PC-3 (cell line): ENCODE measurements around the gene GARIN3. TPM values are rescaled to one million over a fixed set of nuclear protein-coding genes. Genes with fewer than 3 reads are reported as not detected.

Experiments
- ATAC-seq: fragments of 200-7000 bp; cut with Tn5 transposase; 2 replicates; pipeline ENCODE4 v1.9.1; 2020; ENCODE audit warnings: mild to moderate bottlenecking, moderate library complexity
- BruUV-seq: library from RNA; stranded (reverse); fragments of 400-500 nt; replicated peaks from 2 replicates; lab custom pipeline; 2021; lab: Mats Ljungman, UMichigan
- CTCF ChIA-PET: fragments of 300-600 bp; sonication (Branson Sonifier 250); formaldehyde crosslinking; loops from one replicate; lab custom pipeline; 2022; ENCODE audit warnings: antibody characterized with exemption; lab: Charles Lee
- POLR2A ChIA-PET: fragments of 300-600 bp; sonication (Branson Sonifier 250); formaldehyde crosslinking; loops from one replicate; lab custom pipeline; 2022; ENCODE audit warnings: antibody characterized with exemption; ENCODE audit not compliant: unreplicated experiment; lab: Charles Lee
- DNase-seq: peaks from one replicate; pipeline ENCODE4 v3.0.0-alpha.2; 2015
- H2AFZ ChIP-seq: fragments of 300-600 bp; sonication (generic); 2 replicates; pipeline ENCODE4 v1.6.0; 2016; ENCODE audit warnings: antibody characterized with exemption, low read length
- H3F3A ChIP-seq: fragments of 300-600 bp; sonication (generic); one replicate; pipeline ENCODE4 v1.6.0; 2017; ENCODE audit warnings: antibody characterized with exemption, low read length, control low read depth, mild to moderate bottlenecking; ENCODE audit not compliant: unreplicated experiment
- H3K27ac ChIP-seq: fragments of 300-600 bp; sonication (generic); 2 replicates; pipeline ENCODE4 v1.5.1; 2016; ENCODE audit warnings: mild to moderate bottlenecking, low read length
- H3K27me3 ChIP-seq: fragments of 300-600 bp; sonication (generic); 2 replicates; pipeline ENCODE4 v1.6.1; 2016; ENCODE audit warnings: low read length, mixed read lengths
- H3K36me3 ChIP-seq: fragments of 300-600 bp; sonication (generic); 2 replicates; pipeline ENCODE4 v1.6.1; 2016; ENCODE audit warnings: low read depth, mixed run types, low read length, mixed read lengths
- H3K4me1 ChIP-seq: fragments of 300-600 bp; sonication (generic); 2 replicates; pipeline ENCODE4 v1.5.1; 2016; ENCODE audit warnings: low read length; ENCODE audit not compliant: insufficient read depth
- H3K4me2 ChIP-seq: fragments of 300-600 bp; sonication (generic); 2 replicates; pipeline ENCODE4 v1.6.0; 2016; ENCODE audit warnings: low read length
- H3K4me3 ChIP-seq: fragments of 300-600 bp; sonication (generic); 2 replicates; pipeline ENCODE4 v1.5.1; 2016; ENCODE audit warnings: mild to moderate bottlenecking, low read length, mixed read lengths
- H3K79me2 ChIP-seq: fragments of 300-600 bp; sonication (generic); 2 replicates; pipeline ENCODE4 v1.6.1; 2017; ENCODE audit warnings: low read length, mixed read lengths
- H3K9ac ChIP-seq: fragments of 300-600 bp; sonication (generic); 2 replicates; pipeline ENCODE4 v1.6.0; 2016; ENCODE audit warnings: mild to moderate bottlenecking, low read length
- H3K9me2 ChIP-seq: fragments of 300-600 bp; sonication (generic); replicated peaks from 2 replicates; pipeline ENCODE4 v1.6.1; 2016; ENCODE audit warnings: mixed run types, low read length, mixed read lengths
- H3K9me3 ChIP-seq: fragments of 300-600 bp; sonication (generic); 2 replicates; pipeline ENCODE4 v1.6.1; 2016; ENCODE audit warnings: low read length, mixed read lengths
- H4K20me1 ChIP-seq: fragments of 300-600 bp; sonication (generic); 2 replicates; pipeline ENCODE4 v1.6.1; 2016; ENCODE audit warnings: low read length, mixed read lengths
- EZH2 ChIP-seq: fragments of 300-600 bp; sonication (generic); IDR thresholded peaks from one replicate; pipeline ENCODE4 v1.6.1; 2017; ENCODE audit warnings: antibody characterized with exemption, mild to moderate bottlenecking, low read length; ENCODE audit not compliant: unreplicated experiment
- EZH2phosphoT487 ChIP-seq: fragments of 300-600 bp; sonication (generic); IDR thresholded peaks from 2 replicates; pipeline ENCODE4 v1.6.1; 2018; ENCODE audit warnings: mild to moderate bottlenecking, antibody characterized with exemption, low read length, borderline replicate concordance
- intact Hi-C: fragments of 100-400 bp; cut with micrococcal nuclease; formaldehyde crosslinking; loops from 2 replicates; pipeline ENCODE4 v1.9.0; 2023
- total RNA-seq: library from RNA; depleted of rRNA; stranded (reverse); fragments of >200 nt; gene quantifications from 2 replicates; pipeline ENCODE4 v1.2.3, GENCODE V29; 2014
- TF ChIP-seq, protein P1 (sequence below): fragments of 300-600 bp; sonication (generic); conservative IDR thresholded peaks from 2 replicates; pipeline ENCODE4 v1.5.1; 2017; ENCODE audit warnings: antibody characterized with exemption, low read depth, mild to moderate bottlenecking, low read length

The GARIN3 gene
- total RNA-seq, 1 experiment from 2014 or later: not detected

GRCh38 chr5:157167214-157167621, 1.2 kb upstream of the GARIN3 start:
- intact Hi-C loops: no loop called here
- H3K9me3 ChIP-seq: no peaks in the 10 kb centered on the region
- H3K4me3 ChIP-seq: no peak overlapping the region
- no peaks in the 10 kb centered on the region for H3F3A ChIP-seq
- H3K27me3 ChIP-seq: peaks cover 85% of the 10 kb centered on the region
- no peaks in the 10 kb centered on the region for H3K79me2 ChIP-seq
- DNase-seq: no peak
- H3K9ac ChIP-seq: no peak overlapping the region
- H3K4me1 ChIP-seq: no peaks in the 10 kb centered on the region
- no peak for ATAC-seq
- no peaks in the 10 kb centered on the region for H4K20me1 ChIP-seq
- no peaks in the 10 kb centered on the region for H3K9me2 ChIP-seq
- H3K4me2 ChIP-seq: no peak overlapping the region
- no peak for TF ChIP-seq EZH2
- no peak for TF ChIP-seq EZH2phosphoT487
- TF ChIP-seq, protein P1, sequence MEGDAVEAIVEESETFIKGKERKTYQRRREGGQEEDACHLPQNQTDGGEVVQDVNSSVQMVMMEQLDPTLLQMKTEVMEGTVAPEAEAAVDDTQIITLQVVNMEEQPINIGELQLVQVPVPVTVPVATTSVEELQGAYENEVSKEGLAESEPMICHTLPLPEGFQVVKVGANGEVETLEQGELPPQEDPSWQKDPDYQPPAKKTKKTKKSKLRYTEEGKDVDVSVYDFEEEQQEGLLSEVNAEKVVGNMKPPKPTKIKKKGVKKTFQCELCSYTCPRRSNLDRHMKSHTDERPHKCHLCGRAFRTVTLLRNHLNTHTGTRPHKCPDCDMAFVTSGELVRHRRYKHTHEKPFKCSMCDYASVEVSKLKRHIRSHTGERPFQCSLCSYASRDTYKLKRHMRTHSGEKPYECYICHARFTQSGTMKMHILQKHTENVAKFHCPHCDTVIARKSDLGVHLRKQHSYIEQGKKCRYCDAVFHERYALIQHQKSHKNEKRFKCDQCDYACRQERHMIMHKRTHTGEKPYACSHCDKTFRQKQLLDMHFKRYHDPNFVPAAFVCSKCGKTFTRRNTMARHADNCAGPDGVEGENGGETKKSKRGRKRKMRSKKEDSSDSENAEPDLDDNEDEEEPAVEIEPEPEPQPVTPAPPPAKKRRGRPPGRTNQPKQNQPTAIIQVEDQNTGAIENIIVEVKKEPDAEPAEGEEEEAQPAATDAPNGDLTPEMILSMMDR: no peak
- ChIA-PET CTCF (no interaction called here), POLR2A (no interaction called here)
- H2AFZ ChIP-seq: no peak overlapping the region
- BruUV-seq: no TSS peak
- no peaks in the 10 kb centered on the region for H3K36me3 ChIP-seq
- no peak overlapping the region for H3K27ac ChIP-seq

DNA sequence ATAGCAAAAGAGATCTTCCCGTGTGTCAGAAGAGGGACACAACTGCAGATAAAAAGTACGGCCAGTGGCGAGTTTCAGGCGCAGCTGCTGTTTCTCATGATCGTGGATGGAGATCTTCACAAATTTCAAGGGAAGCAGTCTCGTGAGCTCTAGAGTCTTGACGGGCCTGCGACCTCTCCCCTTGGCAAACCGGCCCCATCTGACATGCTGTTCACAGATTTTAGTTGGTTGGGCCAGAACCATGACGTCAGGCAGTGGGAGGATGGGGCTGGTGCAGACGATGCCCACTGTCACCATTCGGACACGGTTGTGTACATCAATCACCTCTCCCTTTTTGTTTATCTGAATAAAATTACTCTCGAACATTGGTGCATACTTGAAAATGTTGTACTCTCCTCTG, 396 bp downstream of the GARIN3 start:
- Histone ChIP-seq H3F3A (no peaks in the 10 kb centered on the region), H3K9me2 (no peaks in the 10 kb centered on the region), H3K27me3 (peaks cover 90% of the 10 kb centered on the region), H3K4me3 (no peak overlapping the region), H3K9me3 (no peaks in the 10 kb centered on the region), H3K4me1 (no peaks in the 10 kb centered on the region), H3K27ac (no peak overlapping the region), H3K4me2 (no peak overlapping the region), H4K20me1 (no peaks in the 10 kb centered on the region), H3K36me3 (no peaks in the 10 kb centered on the region), H3K9ac (no peak overlapping the region), H2AFZ (no peak overlapping the region), H3K79me2 (no peaks in the 10 kb centered on the region)
- CTCF ChIA-PET: no interaction called here
- POLR2A ChIA-PET: no interaction called here
- intact Hi-C loops: no loop called here
- ATAC-seq (no peak), DNase-seq (no peak)
- no TSS peak for BruUV-seq
- TF ChIP-seq EZH2 (no peak), EZH2phosphoT487 (no peak)
- TF ChIP-seq, protein P1: no peak

DNA sequence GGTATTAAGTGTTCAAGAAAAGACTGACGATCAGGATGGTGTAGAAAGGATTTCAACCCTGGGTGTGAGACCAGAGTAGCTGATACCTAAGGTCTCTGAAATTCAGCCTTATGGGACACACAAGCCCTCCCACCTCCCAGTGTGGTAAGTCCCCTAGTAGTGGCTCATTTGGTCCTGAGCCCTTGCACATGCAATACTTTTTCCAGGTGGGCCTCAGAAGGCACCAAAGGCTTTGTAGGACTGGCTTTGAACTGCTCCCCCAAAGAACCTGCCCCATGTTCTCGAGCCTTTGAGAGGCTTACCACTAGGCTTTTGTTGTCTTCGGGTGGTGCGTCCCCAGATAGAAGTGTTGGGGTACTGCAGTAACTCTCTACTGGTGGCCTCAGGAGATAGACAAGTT, 803 bp downstream of the GARIN3 start:
- Histone ChIP-seq H3K79me2 (no peaks in the 10 kb centered on the region), H3K4me2 (no peak overlapping the region), H3K4me3 (no peak overlapping the region), H2AFZ (no peak overlapping the region), H3K9me2 (no peaks in the 10 kb centered on the region), H3K9ac (no peak overlapping the region), H3K27me3 (peaks cover 91% of the 10 kb centered on the region), H3K36me3 (no peaks in the 10 kb centered on the region), H3K9me3 (no peaks in the 10 kb centered on the region), H3K4me1 (no peaks in the 10 kb centered on the region), H4K20me1 (no peaks in the 10 kb centered on the region), H3F3A (no peaks in the 10 kb centered on the region), H3K27ac (no peak overlapping the region)
- DNase-seq (no peak), ATAC-seq (no peak)
- CTCF ChIA-PET: no interaction called here
- TF ChIP-seq EZH2phosphoT487: no peak
- TF ChIP-seq, protein P1: no peak
- no peak for TF ChIP-seq EZH2
- intact Hi-C loops: no loop called here
- POLR2A ChIA-PET: no interaction called here
- no TSS peak for BruUV-seq
